ENCODE measurements around the gene MYCBP. TPM values are rescaled to one million over a fixed set of nuclear protein-coding genes. Genes with fewer than 3 reads are reported as not detected.

The MYCBP gene
- total RNA-seq, 2 donors from 2014 or later: 34.6 to 38.1 TPM

DNA sequence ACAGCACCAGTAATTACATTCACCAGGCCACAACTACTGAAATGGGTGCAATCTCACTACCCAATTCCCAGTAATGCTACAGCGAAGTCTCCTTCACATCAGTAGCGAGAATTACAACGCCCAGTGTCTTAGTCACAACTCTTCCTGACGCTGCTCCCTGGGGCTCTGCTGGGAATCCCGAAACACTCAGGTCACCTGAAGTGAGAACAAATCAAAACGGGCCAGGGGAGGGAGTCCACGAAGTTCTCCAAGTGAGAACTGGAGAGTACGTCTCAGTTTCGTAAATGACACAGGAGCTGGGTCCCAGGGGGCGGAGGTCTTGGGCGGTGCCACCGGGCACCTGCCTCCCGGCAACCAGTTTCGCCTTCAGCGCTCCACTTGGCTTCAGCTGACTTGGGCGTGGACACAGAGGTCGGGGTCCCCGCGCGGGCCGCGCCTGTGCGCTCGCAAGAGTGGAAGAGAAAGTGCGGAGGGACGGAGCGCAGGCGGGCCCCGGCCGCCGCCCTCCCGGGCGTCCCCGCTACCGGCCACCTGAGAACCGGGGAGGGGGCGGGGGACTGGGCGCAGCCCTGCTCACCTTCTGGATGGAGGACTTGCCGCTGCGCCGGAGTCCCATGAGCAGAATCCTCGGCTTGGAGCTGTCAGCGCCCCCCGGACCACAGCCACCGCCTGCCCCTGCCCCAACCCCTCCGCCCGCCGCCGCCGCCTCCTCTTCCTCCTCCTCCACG lies 14.2 kb downstream of the MYCBP start:
- TF ChIP-seq, protein P1, sequence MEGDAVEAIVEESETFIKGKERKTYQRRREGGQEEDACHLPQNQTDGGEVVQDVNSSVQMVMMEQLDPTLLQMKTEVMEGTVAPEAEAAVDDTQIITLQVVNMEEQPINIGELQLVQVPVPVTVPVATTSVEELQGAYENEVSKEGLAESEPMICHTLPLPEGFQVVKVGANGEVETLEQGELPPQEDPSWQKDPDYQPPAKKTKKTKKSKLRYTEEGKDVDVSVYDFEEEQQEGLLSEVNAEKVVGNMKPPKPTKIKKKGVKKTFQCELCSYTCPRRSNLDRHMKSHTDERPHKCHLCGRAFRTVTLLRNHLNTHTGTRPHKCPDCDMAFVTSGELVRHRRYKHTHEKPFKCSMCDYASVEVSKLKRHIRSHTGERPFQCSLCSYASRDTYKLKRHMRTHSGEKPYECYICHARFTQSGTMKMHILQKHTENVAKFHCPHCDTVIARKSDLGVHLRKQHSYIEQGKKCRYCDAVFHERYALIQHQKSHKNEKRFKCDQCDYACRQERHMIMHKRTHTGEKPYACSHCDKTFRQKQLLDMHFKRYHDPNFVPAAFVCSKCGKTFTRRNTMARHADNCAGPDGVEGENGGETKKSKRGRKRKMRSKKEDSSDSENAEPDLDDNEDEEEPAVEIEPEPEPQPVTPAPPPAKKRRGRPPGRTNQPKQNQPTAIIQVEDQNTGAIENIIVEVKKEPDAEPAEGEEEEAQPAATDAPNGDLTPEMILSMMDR (conservative IDR thresholded peaks at IDR 0.05): no peak
- WGBS, 2 experiments (ENCODE audit: insufficient coverage in 1 of 2, insufficient read length in 1 of 2): 2 to 9% methylated on average over 18 to 51 of the region's 51 CpGs
- H3K4me3 ChIP-seq (ENCODE audit: low read length): peak overlapping the region; percentile 89
- peaks cover 28% of the 10 kb centered on the region for H3K36me3 ChIP-seq (ENCODE audit: control insufficient read depth, insufficient read depth, low read length)
- peak overlapping the region; percentile 86 for H3K27ac Mint-ChIP-seq
- peaks cover 19% of the 10 kb centered on the region for H3K4me1 Mint-ChIP-seq
- peak overlapping the region; percentile 74 for H3K4me3 Mint-ChIP-seq
- peak overlapping the region; percentile 31 for H3K9ac ChIP-seq (ENCODE audit: extremely low read depth, low read length, poor library complexity, severe bottlenecking)
- H3K27me3 ChIP-seq (ENCODE audit: control insufficient read depth, insufficient read depth, low read length, poor library complexity, severe bottlenecking): no peaks in the 10 kb centered on the region
- H3K9me3 ChIP-seq (ENCODE audit: control insufficient read depth, low read length): no peaks in the 10 kb centered on the region
- H3K36me3 Mint-ChIP-seq (ENCODE audit: low read depth): peaks cover 19% of the 10 kb centered on the region
- DNase-seq: peak; percentile 76
- H3K27ac ChIP-seq (ENCODE audit: low read depth, low read length): no peak overlapping the region
- H3K9me3 Mint-ChIP-seq: no peaks in the 10 kb centered on the region
- H3K4me1 ChIP-seq (ENCODE audit: control insufficient read depth, insufficient read depth, low read length): peaks cover 7% of the 10 kb centered on the region
- H3K27me3 Mint-ChIP-seq (ENCODE audit: insufficient read depth): no peaks in the 10 kb centered on the region

DNA sequence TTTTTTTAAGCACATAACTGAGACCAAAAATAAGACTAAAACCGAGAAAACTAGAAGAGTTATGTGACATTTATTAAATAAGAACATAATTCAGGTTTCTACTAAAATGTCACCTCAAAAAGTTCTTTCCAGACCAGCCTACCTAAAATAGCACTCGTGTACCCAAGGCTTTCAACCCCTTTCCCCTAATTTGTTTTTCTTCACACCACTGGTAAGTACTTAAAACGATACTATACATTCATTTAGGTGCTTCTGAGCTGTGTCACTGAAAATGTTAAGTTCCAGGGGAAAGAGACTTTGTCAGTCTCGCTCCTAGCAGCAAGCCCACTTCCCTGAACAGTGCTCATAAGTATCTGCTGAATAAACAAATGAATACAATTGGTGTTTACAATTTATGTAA lies 20.4 kb downstream of the MYCBP start:
- no peaks in the 10 kb centered on the region for H3K27me3 ChIP-seq (ENCODE audit: control insufficient read depth, insufficient read depth, low read length, poor library complexity, severe bottlenecking)
- Mint-ChIP-seq H3K36me3 (ENCODE audit: low read depth) (peaks cover 49% of the 10 kb centered on the region), H3K9me3 (no peaks in the 10 kb centered on the region), H3K4me3 (no peak overlapping the region), H3K4me1 (peaks cover 18% of the 10 kb centered on the region), H3K27ac (no peak overlapping the region), H3K27me3 (ENCODE audit: insufficient read depth) (no peaks in the 10 kb centered on the region)
- WGBS, 2 experiments (ENCODE audit: insufficient coverage in 1 of 2, insufficient read length in 1 of 2): 95 to 100% methylated on average over 2 to 4 of the region's 4 CpGs
- no peak overlapping the region for H3K9ac ChIP-seq (ENCODE audit: extremely low read depth, low read length, poor library complexity, severe bottlenecking)
- H3K4me1 ChIP-seq (ENCODE audit: control insufficient read depth, insufficient read depth, low read length): peaks cover 7% of the 10 kb centered on the region
- H3K9me3 ChIP-seq (ENCODE audit: control insufficient read depth, low read length): no peaks in the 10 kb centered on the region
- DNase-seq: no peak
- no peak overlapping the region for H3K27ac ChIP-seq (ENCODE audit: low read depth, low read length)
- TF ChIP-seq, protein P1 (conservative IDR thresholded peaks at IDR 0.05): no peak
- peaks cover 62% of the 10 kb centered on the region for H3K36me3 ChIP-seq (ENCODE audit: control insufficient read depth, insufficient read depth, low read length)
- no peak overlapping the region for H3K4me3 ChIP-seq (ENCODE audit: low read length)

DNA sequence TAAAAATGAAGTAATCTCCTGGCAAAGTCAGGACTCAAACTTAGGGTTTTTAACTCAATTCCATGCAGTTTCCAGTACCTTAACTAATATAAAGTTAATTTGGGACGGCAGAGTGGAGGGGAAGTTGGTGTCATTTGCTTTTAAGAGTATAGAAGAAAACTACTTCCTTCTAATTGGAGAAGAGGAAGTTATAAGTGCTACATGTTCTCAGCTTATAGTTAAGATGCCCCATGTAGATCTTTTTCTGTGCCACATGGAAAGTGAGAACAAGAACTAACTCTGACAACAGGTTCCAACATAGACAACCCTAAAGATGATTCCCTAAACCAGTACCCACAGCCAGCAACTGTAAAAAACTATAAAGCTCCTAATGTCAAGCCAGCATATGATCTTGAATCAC lies 25.1 kb downstream of the MYCBP start:
- Mint-ChIP-seq H3K4me1 (peaks cover 10% of the 10 kb centered on the region), H3K4me3 (no peak overlapping the region), H3K27me3 (ENCODE audit: insufficient read depth) (no peaks in the 10 kb centered on the region), H3K36me3 (ENCODE audit: low read depth) (peaks cover 64% of the 10 kb centered on the region), H3K9me3 (peaks cover 1% of the 10 kb centered on the region), H3K27ac (no peak overlapping the region)
- DNase-seq: no peak
- 100% methylated on average over 1 of the region's 1 CpG; no CpG with 5 or more reads in 1 of the 2 experiments for WGBS, 2 experiments (ENCODE audit: insufficient coverage in 1 of 2, insufficient read length in 1 of 2)
- Histone ChIP-seq H3K27ac (ENCODE audit: low read depth, low read length) (no peak overlapping the region), H3K27me3 (ENCODE audit: control insufficient read depth, insufficient read depth, low read length, poor library complexity, severe bottlenecking) (no peaks in the 10 kb centered on the region), H3K36me3 (ENCODE audit: control insufficient read depth, insufficient read depth, low read length) (peaks cover 87% of the 10 kb centered on the region), H3K9ac (ENCODE audit: extremely low read depth, low read length, poor library complexity, severe bottlenecking) (no peak overlapping the region), H3K4me3 (ENCODE audit: low read length) (no peak overlapping the region), H3K4me1 (ENCODE audit: control insufficient read depth, insufficient read depth, low read length) (no peaks in the 10 kb centered on the region), H3K9me3 (ENCODE audit: control insufficient read depth, low read length) (peaks cover 7% of the 10 kb centered on the region)
- TF ChIP-seq, protein P1 (conservative IDR thresholded peaks at IDR 0.05): no peak
